Stimulated activated CD8-positive, alpha-beta memory T cell treated with anti-CD3 and anti-CD28 coated beads, Interleukin-12 subunit alpha, Interleukin-12 subunit beta, amount 100 ng/mL, for 4 hours (primary cell): ENCODE measurements around the gene PIGZ.
A peak's percentile ranks its signal among the peaks of the same experiment; 100 is the strongest.

Source experiments
- DNase-seq: peaks from one replicate; pipeline ENCODE4 v3.0.0-alpha.2; 2020; ENCODE audit warnings: low read depth

Gene PIGZ

DNA sequence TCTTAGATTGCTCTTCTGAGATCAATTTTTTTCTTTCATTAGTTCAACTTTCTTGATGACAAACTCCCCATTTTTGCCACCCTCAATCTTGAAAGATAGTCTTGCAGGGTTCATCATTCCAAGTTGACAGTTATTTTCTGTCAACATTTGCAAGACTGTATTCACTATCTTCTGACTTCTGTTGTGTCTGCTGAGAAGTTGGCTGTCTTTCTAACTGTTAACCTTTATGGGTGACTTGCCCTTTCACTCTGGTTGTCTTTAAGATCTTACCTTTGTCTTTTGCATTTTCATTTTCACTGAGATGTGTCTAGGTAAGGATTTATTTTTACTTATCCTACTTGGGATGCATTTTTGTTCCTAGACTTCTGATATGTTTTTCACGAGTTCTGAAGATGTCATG is 14.6 kb upstream of the PIGZ start:
- DNase-seq = no peak

DNA sequence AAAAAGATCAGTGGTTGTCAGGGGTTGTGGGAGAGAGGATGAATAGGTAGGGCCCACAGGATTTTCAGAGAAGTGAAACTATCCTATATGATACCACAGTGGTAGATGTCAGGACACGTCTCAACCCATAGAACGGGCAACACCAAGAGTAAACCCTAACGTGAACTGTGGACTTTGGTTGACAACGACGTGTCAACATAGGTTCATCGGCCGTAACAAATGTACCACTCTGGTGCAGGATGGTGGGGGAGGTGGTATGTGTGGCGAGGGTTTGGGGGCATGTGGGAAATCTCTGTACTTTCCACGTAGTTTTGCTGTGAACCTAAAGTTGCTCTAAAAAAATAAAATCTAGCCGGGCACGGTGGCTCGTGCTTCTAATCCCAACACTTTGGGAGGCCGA is 13.0 kb upstream of the PIGZ start:
- DNase-seq = no peak

DNA sequence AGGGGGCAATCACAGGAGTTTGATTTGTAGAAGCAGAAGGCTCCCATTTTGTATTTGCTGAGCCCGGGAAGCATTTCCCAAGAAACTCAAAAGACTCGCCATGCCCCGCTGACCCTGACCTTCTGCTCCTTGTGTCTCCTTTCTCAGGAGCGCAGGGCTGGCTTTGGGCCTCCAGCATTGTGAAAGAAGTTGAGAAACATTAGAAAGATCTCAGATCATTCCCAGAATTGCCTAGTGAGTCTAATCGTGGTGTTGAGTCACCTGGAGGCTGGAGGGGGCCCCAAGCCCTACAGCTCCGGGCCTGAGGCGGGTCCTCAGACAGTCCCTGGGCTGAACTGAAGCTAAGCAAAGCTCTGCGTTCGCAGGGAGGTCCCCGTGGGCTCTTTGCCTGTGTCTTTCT is 10.9 kb upstream of the PIGZ start:
- no peak for DNase-seq

DNA sequence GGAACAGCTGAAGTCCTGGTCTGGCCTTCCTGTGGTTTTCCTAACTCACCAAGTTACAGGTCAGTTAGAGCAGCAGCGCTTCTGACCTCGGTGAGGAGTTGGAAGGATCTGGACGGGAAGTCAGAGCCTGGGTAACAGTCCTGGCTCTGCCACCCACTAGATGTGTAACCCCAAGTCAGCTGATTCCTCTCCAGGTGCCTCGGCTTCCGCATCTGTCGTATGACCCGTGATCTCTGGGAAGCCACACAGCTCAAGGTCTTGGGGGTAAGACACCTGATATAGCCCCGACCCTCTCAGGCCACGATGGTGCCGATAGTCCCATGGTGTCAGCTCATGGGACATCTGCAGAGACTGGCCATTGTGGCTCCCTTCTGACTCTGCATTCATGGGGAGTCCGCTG is 8.3 kb upstream of the PIGZ start:
- DNase-seq = no peak

DNA sequence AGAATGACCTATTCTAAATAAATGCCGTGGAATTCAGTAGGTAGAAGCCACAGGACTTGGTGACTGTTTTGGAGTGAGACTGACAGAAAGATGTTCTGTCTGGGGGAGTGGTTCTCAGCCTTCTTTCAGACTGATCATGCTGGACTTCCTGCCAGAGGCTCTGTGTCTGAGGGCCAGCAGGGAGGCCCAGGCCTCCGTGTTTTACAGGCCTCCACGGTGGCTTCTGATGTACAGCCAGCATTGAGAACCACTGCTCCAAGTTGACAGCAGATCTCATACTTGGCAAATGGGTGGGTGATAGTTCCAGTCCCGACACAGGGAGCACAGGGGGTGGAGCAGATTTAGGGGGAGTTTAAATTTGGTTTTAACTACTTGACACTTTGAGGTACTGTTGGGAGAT is 6.7 kb upstream of the PIGZ start:
- no peak for DNase-seq

DNA sequence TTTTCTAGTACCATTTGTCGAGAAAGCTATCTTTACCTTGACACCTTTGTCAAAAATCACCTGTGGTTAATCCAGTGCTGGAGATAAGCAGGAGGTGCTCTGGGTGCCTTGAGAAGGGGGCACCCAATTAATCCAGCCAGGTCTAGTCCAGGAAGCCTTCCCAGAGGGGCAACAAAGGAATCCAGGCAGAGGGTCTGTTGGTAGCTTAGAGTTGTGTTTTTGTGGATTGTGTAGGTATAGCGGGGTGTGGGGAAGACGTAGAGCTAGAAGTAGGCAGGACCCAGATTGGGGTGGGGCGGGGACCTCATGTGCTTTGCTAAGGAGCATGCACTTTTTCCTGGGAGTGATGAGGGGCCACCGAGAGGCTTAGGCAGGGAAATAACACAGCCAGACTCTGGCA is 6.0 kb upstream of the PIGZ start:
- no peak for DNase-seq

DNA sequence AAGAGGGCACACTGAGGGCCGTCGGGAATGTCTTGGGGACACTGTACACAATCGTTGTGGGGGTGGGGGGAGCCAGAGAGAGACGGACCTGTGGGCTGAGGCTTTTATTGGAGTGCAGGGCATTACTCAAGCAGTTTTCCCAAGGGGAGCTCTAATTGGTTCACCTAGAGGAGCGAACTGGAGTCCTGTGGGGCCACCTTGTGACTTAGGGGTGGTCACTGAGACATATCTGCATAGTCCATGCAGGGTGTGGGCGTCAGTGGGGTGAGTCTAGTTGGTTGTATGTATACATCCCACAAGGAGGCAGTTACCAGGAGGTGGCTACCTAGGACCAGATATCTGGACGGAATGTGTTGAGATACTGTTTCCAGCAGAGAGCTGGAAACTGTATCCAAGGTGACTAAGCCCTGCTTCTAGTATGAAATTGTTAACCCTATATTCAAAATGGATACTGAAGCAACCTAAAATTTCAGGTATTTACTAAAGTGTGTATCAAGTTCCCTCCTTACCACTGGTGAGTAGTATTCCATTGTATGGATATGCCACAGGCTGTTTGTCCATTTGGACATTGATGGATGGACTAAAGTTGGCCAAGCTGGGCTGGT is 2.6 kb upstream of the PIGZ start:
- DNase-seq = no peak

DNA sequence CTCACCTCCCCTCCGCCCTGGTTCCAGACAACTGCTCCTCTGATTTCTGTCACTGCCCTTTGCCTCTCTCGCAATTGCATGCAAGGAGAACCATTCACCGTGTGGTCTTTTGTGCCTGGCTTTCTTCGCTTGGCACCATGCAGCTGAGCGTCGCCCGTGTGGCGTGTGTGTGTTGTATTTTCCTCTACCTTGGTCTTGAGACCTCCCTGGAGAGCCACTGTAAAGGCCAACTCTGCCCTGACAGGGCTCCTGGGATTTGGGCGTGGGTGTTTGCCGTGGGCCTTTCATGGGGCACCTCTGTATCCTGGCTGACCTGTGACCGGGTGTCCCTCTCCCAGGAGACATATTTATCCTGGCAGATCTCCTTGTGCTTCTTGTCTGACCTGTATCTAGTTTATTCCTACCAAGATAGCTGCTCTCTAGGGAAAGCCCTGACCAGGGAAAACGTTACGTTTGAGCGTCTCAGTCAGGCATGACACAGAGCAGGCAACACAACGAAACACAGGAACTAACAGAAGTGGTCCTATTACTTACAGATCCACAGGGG is 2.0 kb upstream of the PIGZ start:
- no peak for DNase-seq

DNA sequence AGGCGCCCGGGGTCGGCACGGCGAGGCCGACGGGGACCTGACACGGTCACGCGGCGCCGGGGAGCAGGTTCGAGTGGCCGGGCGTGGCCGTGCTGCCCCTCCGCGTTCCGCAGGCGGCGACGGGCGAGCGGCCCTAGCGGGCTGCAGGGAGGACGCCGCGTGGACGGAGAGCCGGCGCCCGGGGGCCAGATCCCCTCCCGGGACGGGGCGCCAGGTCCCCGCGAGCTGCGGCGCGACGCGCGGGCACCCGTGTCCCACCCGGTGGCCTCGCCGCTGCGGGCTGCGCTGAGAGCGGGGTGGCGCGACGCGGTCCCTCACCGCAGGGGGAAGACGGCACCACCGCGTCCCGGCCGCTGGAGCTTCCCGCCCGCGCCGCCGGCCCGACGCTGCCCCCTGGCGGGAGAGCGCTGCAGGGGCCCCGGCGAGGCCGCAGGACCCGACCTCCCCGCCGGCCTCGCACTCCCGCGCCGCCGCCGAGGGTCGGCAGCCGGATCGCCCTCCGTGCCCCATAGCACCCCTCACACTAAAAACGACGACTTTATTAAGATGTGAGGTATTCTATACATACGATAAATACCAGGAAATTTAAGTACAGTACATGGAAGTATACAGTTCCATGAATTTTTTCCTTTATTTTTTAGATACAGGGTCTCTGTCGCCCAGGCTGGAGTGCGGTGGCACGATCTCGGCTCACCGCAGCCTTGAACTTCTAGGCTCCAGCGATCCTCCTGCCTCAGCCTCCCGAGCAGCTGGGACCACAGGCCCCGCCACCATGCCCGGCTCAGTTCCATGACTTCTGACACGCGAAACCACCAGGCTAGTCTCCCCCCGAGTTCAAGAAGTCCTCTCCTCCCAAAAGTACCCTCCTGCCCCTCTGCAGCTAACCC is 1.3 kb upstream of the PIGZ start:
- DNase-seq = peak; percentile 58

DNA sequence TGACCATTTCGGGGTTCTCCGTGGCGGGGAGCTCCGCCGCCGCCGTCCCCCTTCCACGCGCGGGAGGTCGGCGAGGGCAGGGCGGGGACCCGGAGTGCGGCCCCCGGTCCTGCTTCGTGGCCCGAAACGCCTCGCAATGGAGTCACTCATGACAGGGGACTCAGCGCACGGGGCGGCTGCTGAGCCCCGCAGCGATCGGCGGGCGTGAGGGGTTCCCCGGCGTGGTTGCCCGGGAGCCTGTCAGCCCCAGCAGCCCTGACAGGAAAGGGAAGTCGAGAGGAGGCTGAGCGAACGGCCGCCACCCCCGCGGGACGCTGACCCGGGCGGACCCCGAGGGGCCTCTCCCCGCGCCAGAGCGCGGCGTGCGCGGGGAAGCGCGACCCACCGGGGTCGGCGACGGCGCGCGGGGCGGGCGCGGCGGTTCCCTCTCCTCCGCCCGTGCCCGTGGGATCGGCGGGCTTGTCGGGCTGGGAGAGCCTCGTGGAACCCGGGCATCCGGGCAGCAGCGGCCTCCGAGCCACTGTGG is 564 bp upstream of the PIGZ start:
- peak; percentile 17 for DNase-seq

DNA sequence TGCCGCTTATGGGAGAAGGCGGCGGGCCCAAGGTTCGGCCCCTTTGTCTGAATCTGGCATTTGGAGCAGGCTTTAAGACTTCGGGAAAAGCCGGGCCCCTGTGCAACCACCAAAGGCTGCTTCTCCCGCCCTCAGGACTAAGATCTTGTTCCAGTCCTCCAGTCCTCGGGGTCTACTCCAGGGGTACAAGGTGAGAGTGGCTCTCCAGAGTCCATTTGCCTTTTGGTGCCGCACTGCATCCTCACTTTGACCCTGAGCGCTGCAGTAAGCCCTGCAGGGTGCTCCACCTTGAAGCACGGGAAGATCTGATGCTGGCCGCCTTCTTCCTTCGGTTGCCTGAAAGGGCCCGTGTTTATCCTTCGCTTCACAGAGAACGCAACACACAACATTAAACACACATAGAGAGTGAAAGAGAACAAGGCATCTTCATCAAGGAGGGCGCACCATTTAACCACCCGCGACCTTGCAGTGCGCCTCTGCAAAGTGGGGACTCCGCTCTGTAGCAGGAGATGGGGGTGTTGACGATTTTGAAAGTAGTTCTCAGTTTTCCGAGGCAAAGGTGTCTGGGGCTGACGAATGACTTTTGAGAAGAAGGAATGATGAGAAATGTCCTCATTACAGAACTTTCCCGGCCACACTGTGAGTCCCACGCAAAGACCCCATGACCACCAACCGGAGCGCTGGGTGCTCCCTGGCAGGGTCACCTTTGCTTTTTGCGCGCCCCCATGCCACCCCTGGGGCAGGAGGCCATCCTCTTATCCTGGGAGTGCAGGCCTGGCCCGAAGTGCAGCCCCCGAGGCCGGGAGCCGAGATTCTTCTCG is 1.0 kb downstream of the PIGZ start:
- no peak for DNase-seq

DNA sequence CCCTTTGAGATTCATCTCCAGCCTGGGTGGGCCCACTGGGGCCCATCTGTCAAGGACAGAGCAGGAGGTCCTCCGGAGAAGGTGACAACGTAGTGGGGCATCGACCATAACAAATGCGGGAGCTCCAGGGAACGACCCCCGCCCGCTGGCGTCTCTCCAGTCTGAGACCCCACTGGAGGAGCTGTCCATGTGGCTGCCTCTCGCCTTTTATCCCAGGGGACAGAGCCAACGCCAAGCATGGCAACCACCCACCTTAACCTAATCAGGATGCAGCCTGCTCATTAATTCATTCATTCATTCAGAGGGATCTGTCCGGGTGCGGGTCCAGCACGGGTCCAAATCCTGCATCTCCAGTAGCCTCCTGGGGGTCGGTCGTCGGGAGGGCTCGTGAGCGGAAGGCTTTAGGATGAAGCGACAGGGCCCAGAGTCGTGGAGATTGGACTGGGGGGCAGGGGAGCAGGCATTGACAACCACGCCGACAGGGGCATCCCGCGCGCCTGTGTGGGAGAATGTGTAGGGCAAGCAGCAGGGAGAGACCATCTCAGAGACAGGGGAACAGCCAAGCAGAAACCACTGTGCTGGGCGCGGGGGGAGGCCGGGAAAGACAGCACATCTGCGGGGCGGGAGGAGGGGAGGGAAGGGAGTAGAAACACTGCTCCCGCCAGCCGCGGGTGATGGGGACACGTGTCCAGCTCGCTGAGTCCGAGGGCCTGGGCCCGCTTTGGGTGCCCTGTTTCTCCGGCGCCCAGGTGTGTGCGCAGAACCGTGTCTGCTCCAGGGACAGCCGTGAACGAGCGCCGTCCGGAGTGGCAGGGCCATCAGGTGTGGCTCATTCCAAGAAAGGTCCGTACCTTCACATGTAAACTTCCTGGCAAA is 1.9 kb downstream of the PIGZ start:
- DNase-seq = no peak

DNA sequence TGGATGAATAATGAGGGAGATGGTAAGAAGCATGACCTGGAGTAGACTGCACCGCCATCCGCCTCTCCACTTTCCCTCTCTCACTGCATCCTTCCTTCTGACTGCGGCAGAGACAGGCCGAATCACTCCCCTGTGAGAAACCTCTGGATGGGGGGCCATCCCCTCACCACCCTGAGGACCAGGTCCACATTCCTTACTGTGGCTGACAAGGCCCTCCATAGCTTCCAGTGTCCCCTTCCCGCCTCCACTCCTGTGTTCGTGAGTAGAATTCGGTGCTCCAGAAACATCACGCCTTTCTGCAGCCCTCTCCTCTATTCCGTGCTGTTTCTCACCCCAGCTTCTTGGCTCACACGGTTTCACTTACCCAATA is 2.8 kb downstream of the PIGZ start:
- DNase-seq = no peak

DNA sequence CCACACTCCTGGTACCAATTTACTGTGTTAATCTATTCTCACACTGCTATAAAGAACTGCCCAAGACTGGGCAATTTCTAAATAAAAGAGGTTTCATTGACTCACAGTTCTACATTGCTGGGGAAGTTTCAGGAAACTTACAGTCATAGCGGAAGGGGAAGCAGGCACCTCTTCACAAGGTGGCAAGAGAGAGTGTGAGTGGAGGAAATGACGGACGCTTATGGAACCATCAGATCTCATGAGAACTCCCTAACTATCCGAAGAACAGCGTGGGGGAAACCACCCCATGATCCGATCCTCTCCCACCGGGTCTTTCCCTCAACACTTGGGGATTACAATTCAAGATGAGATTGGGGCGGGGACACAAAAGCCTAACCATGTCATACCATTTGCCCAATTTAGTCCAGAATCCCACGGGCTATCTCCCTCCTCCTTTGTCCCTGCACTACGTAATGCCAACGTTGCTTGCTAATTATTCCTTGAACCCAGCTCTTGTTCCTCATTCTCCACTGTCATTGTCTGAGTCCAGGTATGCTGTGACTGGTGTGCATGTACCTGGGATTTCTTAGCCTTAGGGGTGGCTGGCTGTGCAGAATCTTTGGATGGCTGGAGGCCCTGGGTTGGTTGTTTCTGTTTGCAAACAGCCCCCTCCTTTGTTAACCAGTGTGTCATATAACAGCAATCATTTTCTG is 3.4 kb downstream of the PIGZ start:
- no peak for DNase-seq

DNA sequence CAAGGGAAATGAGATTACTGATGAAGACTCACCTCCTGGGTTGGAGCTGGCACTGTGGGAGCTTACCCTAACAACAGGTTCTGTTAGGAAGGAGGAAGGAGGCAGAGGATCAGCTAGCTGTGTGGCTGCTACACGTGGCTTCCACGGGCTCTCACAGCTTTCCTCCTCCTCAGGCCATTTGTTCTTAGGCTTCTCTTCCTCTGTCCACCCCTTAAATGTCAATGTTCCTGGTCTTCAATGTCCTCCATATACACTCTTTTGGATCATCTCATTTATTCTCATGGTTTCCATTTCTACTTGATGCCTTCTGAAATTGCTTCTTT is 5.0 kb downstream of the PIGZ start:
- no peak for DNase-seq

DNA sequence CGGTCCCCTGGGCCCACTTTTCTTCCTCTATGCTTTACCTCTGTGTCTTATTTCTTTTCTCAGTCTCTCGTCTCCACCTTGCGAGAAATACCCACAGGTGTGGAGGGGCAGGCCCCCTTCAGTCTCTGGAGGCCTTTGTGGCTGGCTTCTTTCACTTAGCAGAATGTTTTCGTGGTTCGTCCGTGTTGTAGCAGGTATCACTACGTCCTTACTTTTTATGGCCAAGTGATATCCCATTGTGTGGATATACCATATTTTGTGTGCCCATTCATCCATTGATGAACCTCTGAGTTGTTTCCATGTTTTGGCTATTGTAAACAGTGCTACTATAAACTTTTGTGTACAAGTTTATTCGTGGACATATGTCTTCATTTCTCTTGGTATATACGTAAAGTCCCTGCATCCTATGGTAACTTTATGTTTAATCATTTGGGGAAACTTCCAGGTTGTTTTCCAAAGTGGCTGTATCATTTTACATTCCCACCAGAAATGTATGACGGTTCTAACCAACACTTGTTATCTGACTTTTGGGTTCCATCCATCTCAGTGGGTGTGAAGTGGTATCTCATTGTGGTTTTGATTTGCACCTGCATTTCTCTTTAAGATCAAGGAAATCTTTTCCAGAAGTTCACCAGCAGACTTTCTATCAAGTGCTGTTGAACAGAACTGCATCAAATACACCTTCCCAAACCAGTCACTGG is 5.6 kb downstream of the PIGZ start:
- no peak for DNase-seq

DNA sequence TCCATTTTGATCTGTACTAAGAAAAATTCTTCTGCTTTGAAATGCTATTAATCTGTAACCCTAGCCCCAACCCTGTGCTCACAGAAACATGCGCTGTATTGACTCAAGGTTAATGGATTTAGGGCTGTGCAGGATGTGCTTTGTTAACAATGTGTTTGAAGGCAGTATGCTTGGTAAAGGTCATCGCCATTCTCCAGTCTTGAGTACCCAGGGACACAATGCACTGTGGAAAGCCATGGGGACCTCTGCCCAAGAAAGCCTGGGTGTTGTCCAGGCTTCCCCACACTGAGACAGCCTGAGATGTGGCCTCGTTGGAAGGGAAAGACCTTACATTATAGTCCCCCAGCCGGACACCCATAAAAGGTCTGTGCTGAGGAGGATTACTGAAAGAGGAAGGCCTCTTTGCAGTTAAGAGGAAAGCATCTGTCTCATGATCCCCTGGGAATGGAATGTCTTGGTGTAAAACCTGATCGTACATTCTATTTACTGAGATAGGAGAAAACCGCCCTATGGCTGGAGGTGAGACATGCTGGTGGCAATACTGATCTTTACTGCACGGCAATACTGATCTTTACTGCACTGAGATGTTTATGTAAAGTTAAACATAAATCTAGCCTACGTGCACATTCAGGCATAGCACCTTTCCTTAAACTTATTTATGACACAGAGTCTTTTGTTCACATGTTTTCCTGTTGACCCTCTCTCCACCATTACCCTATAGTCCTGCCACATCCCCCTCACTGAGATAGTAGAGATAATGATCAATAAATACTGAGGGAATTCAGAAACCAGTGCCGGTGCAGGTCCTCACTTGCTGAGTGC is 6.3 kb downstream of the PIGZ start:
- no peak for DNase-seq

DNA sequence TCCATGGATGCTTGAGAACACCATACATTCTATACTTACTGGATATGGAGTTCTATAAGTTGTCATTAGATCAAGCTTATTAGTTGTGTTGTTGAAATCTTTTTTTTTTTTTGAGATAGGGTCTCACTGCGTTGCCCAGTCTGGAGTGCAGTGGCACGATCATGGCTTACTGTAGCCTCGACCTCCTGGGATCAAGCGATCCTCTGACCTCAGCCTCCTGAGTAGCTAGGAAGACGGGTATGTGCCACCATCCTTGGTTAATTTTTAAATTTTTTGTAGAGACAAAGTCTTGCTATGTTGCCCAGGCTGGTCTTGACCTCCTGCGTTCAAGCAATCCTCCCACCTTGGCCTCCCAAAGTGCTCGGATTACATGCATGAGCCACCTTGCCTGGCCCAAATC is 13.8 kb downstream of the PIGZ start:
- DNase-seq = no peak

DNA sequence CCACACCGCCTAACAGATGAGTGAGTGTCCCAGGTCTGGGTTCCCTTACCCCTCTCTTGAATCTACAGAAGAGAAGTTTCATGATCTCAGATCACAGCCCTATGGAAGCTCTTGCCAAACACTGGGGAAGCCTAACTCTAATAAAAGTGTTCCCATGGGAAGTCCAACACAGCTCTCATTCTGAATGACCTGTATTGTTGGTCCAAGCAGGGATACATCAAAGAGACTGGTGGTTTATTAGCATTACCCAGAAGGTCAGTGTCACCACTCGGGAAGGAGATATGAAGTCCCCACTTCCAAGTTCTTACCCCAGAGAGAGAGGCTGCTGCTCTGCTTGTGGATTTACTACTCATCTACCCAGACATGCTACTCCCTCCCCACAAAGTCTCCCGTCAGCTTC is 17.3 kb downstream of the PIGZ start:
- DNase-seq = no peak

DNA sequence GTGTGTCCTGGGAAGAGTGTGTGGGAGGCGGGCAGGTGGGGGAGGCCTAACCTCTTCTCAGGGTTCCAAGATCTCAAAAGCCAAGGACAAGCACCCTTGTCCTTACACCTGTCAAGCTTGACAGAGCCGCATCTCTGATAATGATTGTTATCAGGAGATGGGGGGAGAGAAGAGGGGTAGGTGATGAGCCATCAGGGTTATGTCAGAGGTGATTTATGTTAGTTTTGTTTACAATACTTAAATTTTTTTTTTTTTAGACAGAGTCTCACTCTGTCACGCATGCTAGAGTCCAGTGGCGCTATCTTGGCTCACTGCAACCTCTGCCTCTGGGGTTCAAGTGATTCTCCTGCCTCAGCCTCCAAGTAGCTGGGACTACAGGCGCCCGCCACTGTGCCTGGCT is 18.9 kb downstream of the PIGZ start:
- DNase-seq = no peak
